Measurements from ENCODE around the gene LRRTM3.

LRRTM3 gene

DNA sequence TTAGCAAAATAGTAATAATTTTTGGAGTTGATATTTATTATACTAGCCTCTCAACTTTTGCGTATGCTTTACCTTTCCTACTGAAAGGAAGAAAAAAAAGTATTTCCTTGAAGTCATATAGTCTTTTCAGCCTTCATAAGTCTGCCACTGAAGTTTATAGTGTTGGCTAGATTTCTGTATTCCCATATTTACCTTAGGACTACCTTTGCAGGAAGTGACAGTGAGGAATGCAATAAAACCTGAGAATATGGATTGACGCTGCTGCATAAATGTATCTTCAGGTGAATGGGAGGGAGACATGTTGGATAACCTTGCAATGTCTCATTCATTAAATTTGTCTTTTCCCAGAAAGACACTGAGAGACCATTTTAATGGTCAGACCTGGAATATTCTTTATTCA lies 6.6 kb upstream of the LRRTM3 start:
- no peak for DNase-seq (ENCODE audit: insufficient read length)
- no peak for FAIRE-seq
- TF ChIP-seq POLR2A (IDR thresholded peaks at IDR 0.05; ENCODE audit: low read depth, low read length) (no peak), POLR2AphosphoS5 (IDR thresholded peaks at IDR 0.05; ENCODE audit: low read depth, low read length) (no peak), TAF1 (IDR thresholded peaks at IDR 0.05; ENCODE audit: borderline replicate concordance, low read depth, low read length) (no peak)

GRCh38 chr10:66924674-66925345 lies 1.0 kb upstream of the LRRTM3 start:
- no peak for FAIRE-seq
- DNase-seq (ENCODE audit: insufficient read length): no peak
- TF ChIP-seq POLR2AphosphoS5 (IDR thresholded peaks at IDR 0.05; ENCODE audit: low read depth, low read length) (no peak), POLR2A (IDR thresholded peaks at IDR 0.05; ENCODE audit: low read depth, low read length) (no peak), TAF1 (IDR thresholded peaks at IDR 0.05; ENCODE audit: borderline replicate concordance, low read depth, low read length) (no peak)

GRCh38 chr10:66925373-66925772 lies 463 bp upstream of the LRRTM3 start:
- DNase-seq (ENCODE audit: insufficient read length) (no peak), FAIRE-seq (no peak)
- TF ChIP-seq POLR2AphosphoS5 (IDR thresholded peaks at IDR 0.05; ENCODE audit: low read depth, low read length) (no peak), TAF1 (IDR thresholded peaks at IDR 0.05; ENCODE audit: borderline replicate concordance, low read depth, low read length) (no peak), POLR2A (IDR thresholded peaks at IDR 0.05; ENCODE audit: low read depth, low read length) (no peak)

- no peak for DNase-seq (ENCODE audit: insufficient read length)
- FAIRE-seq: no peak
- TF ChIP-seq POLR2A (IDR thresholded peaks at IDR 0.05; ENCODE audit: low read depth, low read length) (no peak), POLR2AphosphoS5 (IDR thresholded peaks at IDR 0.05; ENCODE audit: low read depth, low read length) (no peak), TAF1 (IDR thresholded peaks at IDR 0.05; ENCODE audit: borderline replicate concordance, low read depth, low read length) (no peak)
Measured at GRCh38 chr10:66926841-66927240, 1.0 kb downstream of the LRRTM3 start.

GRCh38 chr10:66927251-66927935 lies 1.6 kb downstream of the LRRTM3 start:
- FAIRE-seq (no peak), DNase-seq (ENCODE audit: insufficient read length) (no peak)
- TF ChIP-seq TAF1 (IDR thresholded peaks at IDR 0.05; ENCODE audit: borderline replicate concordance, low read depth, low read length) (no peak), POLR2A (IDR thresholded peaks at IDR 0.05; ENCODE audit: low read depth, low read length) (no peak), POLR2AphosphoS5 (IDR thresholded peaks at IDR 0.05; ENCODE audit: low read depth, low read length) (no peak)

DNA sequence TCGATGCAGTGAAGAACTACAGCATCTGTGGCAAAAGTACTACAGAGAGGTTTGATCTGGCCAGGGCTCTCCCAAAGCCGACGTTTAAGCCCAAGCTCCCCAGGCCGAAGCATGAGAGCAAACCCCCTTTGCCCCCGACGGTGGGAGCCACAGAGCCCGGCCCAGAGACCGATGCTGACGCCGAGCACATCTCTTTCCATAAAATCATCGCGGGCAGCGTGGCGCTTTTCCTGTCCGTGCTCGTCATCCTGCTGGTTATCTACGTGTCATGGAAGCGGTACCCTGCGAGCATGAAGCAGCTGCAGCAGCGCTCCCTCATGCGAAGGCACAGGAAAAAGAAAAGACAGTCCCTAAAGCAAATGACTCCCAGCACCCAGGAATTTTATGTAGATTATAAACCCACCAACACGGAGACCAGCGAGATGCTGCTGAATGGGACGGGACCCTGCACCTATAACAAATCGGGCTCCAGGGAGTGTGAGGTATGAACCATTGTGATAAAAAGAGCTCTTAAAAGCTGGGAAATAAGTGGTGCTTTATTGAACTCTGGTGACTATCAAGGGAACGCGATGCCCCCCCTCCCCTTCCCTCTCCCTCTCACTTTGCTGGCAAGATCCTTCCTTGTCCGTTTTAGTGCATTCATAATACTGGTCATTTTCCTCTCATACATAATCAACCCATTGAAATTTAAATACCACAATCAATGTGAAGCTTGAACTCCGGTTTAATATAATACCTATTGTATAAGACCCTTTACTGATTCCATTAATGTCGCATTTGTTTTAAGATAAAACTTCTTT lies 2.3 kb downstream of the LRRTM3 start:
- FAIRE-seq (no peak), DNase-seq (ENCODE audit: insufficient read length) (no peak)
- TF ChIP-seq POLR2AphosphoS5 (IDR thresholded peaks at IDR 0.05; ENCODE audit: low read depth, low read length) (no peak), TAF1 (IDR thresholded peaks at IDR 0.05; ENCODE audit: borderline replicate concordance, low read depth, low read length) (no peak), POLR2A (IDR thresholded peaks at IDR 0.05; ENCODE audit: low read depth, low read length) (no peak)

- TF ChIP-seq TAF1 (IDR thresholded peaks at IDR 0.05; ENCODE audit: borderline replicate concordance, low read depth, low read length) (no peak), POLR2A (IDR thresholded peaks at IDR 0.05; ENCODE audit: low read depth, low read length) (no peak), POLR2AphosphoS5 (IDR thresholded peaks at IDR 0.05; ENCODE audit: low read depth, low read length) (no peak)
- no peak for FAIRE-seq
- no peak for DNase-seq (ENCODE audit: insufficient read length)
Measured at GRCh38 chr10:66928776-66929175, 2.9 kb downstream of the LRRTM3 start.

DNA sequence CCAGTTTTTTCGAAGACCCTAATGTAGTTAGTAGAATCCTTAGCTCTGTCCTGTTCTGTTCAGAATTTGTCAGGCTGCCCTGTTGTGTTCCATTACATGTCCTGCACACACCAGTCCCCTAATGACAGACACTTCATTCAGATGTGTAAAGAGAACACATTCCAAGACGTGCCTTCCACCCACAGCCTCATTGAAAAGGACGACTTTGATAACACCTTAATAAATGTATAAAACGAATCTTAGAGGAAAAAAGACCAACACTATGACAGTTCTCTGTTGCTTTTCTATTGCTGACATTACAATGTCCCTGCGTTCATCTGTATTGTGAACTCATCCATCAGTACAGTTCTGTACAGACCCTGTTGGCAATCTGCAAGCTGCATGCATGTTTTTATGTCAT lies 3.5 kb downstream of the LRRTM3 start:
- TF ChIP-seq TAF1 (IDR thresholded peaks at IDR 0.05; ENCODE audit: borderline replicate concordance, low read depth, low read length): no peak
- no peak for TF ChIP-seq POLR2A (IDR thresholded peaks at IDR 0.05; ENCODE audit: low read depth, low read length)
- no peak for TF ChIP-seq POLR2AphosphoS5 (IDR thresholded peaks at IDR 0.05; ENCODE audit: low read depth, low read length)
- no peak for FAIRE-seq
- no peak for DNase-seq (ENCODE audit: insufficient read length)

DNA sequence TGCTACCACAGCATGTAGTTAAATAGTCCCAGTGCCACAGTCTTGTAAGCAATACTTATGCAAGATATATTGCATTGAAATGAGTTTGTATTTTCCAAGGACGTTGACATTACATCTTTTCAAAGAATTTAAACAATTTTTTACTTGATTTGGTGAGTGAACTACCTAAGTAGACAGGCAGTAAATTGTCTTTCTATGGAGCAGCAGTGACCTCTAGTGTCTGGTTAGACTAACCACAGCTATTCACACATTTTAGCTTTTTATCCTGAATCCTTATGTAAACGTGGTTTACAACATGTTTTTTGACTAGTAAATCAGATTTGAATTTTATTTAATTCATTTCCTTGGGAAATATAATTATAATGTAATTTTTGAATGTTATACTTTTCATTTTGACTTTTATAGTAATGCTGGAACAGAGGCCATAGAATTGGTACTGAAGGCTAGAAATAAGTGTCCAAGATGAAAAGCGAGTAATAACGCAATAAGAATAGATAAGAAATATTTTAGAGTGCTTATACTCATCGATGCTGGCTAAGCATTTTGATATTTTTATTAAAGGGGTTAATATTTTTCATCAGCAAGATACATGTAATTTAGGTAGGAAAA lies 5.6 kb downstream of the LRRTM3 start:
- FAIRE-seq (peak; percentile 50), DNase-seq (ENCODE audit: insufficient read length) (no peak)
- TF ChIP-seq TAF1 (IDR thresholded peaks at IDR 0.05; ENCODE audit: borderline replicate concordance, low read depth, low read length) (no peak), POLR2AphosphoS5 (IDR thresholded peaks at IDR 0.05; ENCODE audit: low read depth, low read length) (no peak), POLR2A (IDR thresholded peaks at IDR 0.05; ENCODE audit: low read depth, low read length) (no peak)

- DNase-seq (ENCODE audit: insufficient read length): no peak
- TF ChIP-seq POLR2A (IDR thresholded peaks at IDR 0.05; ENCODE audit: low read depth, low read length) (no peak), POLR2AphosphoS5 (IDR thresholded peaks at IDR 0.05; ENCODE audit: low read depth, low read length) (no peak), TAF1 (IDR thresholded peaks at IDR 0.05; ENCODE audit: borderline replicate concordance, low read depth, low read length) (no peak)
- FAIRE-seq: no peak
Measured at GRCh38 chr10:66931949-66932343, 6.1 kb downstream of the LRRTM3 start.

DNA sequence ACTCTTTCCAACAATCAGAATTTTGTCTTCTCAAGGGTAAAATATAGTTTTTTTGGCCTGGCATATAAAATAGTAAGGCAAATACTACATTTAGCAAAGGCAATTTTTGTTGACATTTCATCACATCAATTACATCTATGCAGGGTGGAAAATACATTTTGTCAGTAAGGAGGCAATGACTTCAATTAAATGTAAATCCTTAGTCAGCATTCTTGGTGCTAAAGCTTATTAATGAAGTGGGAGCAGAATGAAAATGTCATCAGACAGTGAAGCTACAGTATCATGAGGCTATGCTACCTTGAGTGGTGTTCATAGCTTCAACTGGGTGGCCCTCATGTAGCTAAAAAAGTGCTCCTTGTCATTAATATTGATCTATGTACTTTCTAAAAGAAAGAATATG lies 8.9 kb downstream of the LRRTM3 start:
- no peak for DNase-seq (ENCODE audit: insufficient read length)
- TF ChIP-seq TAF1 (IDR thresholded peaks at IDR 0.05; ENCODE audit: borderline replicate concordance, low read depth, low read length) (no peak), POLR2A (IDR thresholded peaks at IDR 0.05; ENCODE audit: low read depth, low read length) (no peak), POLR2AphosphoS5 (IDR thresholded peaks at IDR 0.05; ENCODE audit: low read depth, low read length) (no peak)
- FAIRE-seq: no peak

Measured in GM12892 (cell line).